Left ventricle myocardium inferior (tissue), 1 donor: ENCODE results near the gene CDK16. TPM values are rescaled to one million over a fixed set of nuclear protein-coding genes. Genes with fewer than 3 reads are reported as not detected.

ENCODE experiments used
- DNase-seq: peaks from one replicate; pipeline ENCODE4 v3.0.0-alpha.2; 2020
- H3K27ac ChIP-seq: fragments of 200-600 bp; replicated peaks from 2 replicates; pipeline ENCODE4 v1.8.0; 2021
- H3K27me3 ChIP-seq: fragments of 200-600 bp; 2 replicates; pipeline ENCODE4 v1.8.0; 2021; ENCODE audit warnings: low read depth
- H3K36me3 ChIP-seq: fragments of 200-600 bp; 2 replicates; pipeline ENCODE4 v1.8.0; 2021
- H3K4me1 ChIP-seq: fragments of 200-600 bp; 2 replicates; pipeline ENCODE4 v1.8.0; 2021
- H3K4me3 ChIP-seq: fragments of 200-600 bp; 2 replicates; pipeline ENCODE4 v1.8.0; 2021; ENCODE audit warnings: mild to moderate bottlenecking, moderate library complexity
- H3K9me3 ChIP-seq: fragments of 200-600 bp; replicated peaks from 2 replicates; pipeline ENCODE4 v1.8.0; 2021
- intact Hi-C: fragments of 100-400 bp; cut with micrococcal nuclease; formaldehyde crosslinking; loops from one replicate; pipeline ENCODE4 v1.11.0; 2022
- total RNA-seq: library from RNA; stranded (reverse); fragmentation: NEBNext Ultra II Directional; extraction: Animal tissue kit (Norgen Biotek cat#: 25700); gene quantifications from one replicate; pipeline ENCODE4 v1.2.1, GENCODE V29; 2021
- TF ChIP-seq, protein P1 (sequence below): fragments of 200-600 bp; IDR thresholded peaks from 2 replicates; pipeline ENCODE4 v1.8.0; 2021; ENCODE audit warnings: antibody characterized with exemption, mild to moderate bottlenecking, borderline replicate concordance
- donor health status: DM: no; HTN: yes; CAD: no; lungs with severe emphysema.

Gene CDK16
- total RNA-seq, 1 donor from 2014 or later, result 120 TPM

GRCh38 chrX:47221756-47222155 is 3.3 kb downstream of the CDK16 start:
- Histone ChIP-seq H3K27ac (no peak overlapping the region), H3K36me3 (peaks cover 34% of the 10 kb centered on the region), H3K4me1 (peaks cover 31% of the 10 kb centered on the region), H3K4me3 (no peak overlapping the region), H3K9me3 (no peaks in the 10 kb centered on the region), H3K27me3 (no peaks in the 10 kb centered on the region)
- TF ChIP-seq, protein P1, sequence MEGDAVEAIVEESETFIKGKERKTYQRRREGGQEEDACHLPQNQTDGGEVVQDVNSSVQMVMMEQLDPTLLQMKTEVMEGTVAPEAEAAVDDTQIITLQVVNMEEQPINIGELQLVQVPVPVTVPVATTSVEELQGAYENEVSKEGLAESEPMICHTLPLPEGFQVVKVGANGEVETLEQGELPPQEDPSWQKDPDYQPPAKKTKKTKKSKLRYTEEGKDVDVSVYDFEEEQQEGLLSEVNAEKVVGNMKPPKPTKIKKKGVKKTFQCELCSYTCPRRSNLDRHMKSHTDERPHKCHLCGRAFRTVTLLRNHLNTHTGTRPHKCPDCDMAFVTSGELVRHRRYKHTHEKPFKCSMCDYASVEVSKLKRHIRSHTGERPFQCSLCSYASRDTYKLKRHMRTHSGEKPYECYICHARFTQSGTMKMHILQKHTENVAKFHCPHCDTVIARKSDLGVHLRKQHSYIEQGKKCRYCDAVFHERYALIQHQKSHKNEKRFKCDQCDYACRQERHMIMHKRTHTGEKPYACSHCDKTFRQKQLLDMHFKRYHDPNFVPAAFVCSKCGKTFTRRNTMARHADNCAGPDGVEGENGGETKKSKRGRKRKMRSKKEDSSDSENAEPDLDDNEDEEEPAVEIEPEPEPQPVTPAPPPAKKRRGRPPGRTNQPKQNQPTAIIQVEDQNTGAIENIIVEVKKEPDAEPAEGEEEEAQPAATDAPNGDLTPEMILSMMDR, result no peak
- intact Hi-C loops, result no loop called here
- no peak for DNase-seq

DNA sequence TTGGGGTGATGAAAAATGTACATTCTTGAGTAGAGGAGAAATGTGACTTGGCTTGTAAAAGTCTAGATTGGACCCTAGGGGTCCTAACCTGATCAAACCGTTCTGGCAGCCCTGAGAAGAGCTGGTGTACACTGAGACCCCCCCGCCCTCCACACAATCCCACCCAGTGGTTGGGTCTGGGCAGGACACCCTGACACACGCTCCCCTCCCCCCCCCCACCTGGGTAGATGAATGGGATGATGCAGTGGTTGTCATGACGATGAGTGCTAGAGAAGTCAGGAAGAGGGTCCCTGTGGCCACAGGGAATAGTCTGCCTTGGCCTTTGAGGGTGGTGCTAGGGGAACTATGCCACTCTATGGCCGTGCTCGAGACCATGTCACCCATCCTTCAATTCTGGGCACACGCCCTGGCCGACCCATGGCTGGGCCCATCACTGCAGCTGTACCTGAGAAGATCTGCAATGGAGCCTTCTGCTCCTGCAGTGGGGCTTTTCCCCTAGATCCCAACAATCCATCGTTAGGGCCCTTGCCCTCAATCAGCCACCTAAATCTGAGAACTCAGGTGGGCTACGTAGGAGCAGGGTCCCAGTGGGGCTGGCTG is 4.4 kb downstream of the CDK16 start:
- H3K4me1 ChIP-seq, result peaks cover 24% of the 10 kb centered on the region
- H3K9me3 ChIP-seq, result no peaks in the 10 kb centered on the region
- DNase-seq, result no peak
- intact Hi-C loops, result no loop called here
- no peak overlapping the region for H3K4me3 ChIP-seq
- H3K27ac ChIP-seq, result no peak overlapping the region
- TF ChIP-seq, protein P1, result no peak
- H3K36me3 ChIP-seq, result peaks cover 37% of the 10 kb centered on the region
- no peaks in the 10 kb centered on the region for H3K27me3 ChIP-seq

DNA sequence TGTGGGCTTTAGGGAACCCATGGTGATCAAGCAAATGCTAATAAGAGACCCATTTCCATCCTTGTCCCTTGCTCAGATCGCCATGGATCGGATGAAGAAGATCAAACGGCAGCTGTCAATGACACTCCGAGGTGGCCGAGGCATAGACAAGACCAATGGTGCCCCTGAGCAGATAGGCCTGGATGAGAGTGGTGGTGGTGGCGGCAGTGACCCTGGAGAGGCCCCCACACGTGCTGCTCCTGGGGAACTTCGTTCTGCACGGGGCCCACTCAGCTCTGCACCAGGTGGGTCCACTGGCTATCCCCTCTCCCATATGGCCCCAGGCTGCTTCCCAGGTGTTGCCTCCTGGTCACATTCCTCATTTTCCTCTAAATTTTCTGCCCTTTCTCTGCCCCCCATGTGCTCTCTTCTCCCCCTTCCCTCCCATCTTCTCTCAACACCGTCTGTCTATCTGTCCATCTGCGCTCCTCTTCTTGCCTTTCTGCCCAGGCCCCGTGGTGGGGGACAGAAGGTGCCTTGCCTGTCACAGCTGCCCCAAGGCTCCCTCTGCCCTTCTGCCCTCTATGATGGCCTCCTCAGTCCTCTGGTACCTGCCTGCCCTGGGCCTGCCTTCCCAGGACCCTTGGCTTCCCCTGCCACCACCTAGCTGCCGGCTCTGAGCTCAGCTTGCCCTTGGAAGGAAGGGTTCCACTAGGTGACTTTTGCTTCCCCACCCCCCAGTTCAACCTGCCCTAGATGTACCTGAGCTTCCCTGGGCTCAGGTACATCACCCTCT is 5.2 kb downstream of the CDK16 start:
- intact Hi-C loops, result no loop called here
- Histone ChIP-seq H3K27me3 (no peaks in the 10 kb centered on the region), H3K27ac (no peak overlapping the region), H3K4me3 (no peak overlapping the region), H3K9me3 (no peaks in the 10 kb centered on the region), H3K4me1 (peaks cover 24% of the 10 kb centered on the region), H3K36me3 (peaks cover 43% of the 10 kb centered on the region)
- DNase-seq, result no peak
- TF ChIP-seq, protein P1, result no peak

DNA sequence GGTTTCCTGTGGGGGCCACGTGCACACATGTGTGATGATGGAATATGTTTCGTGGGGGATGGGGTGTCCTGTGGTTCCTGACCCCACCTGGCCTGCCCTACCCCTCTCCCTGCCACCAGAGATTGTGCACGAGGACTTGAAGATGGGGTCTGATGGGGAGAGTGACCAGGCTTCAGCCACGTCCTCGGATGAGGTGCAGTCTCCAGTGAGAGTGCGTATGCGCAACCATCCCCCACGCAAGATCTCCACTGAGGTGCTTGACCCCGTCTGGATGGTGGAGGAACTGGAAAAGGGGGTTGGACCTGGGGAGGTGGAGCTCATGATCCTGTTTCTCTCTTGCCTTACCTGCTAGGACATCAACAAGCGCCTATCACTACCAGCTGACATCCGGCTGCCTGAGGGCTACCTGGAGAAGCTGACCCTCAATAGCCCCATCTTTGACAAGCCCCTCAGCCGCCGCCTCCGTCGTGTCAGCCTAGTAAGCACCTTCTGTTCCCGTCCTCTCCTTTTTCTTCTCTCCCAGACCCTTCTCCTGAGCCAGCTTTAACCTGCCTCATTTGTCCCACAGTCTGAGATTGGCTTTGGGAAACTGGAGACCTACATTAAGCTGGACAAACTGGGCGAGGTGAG is 5.9 kb downstream of the CDK16 start:
- no peak overlapping the region for H3K27ac ChIP-seq
- H3K9me3 ChIP-seq, result no peaks in the 10 kb centered on the region
- H3K4me3 ChIP-seq, result no peak overlapping the region
- intact Hi-C loops, result no loop called here
- no peaks in the 10 kb centered on the region for H3K27me3 ChIP-seq
- TF ChIP-seq, protein P1, result no peak
- peaks cover 24% of the 10 kb centered on the region for H3K4me1 ChIP-seq
- peaks cover 50% of the 10 kb centered on the region for H3K36me3 ChIP-seq
- DNase-seq, result no peak

GRCh38 chrX:47224896-47225290 is 6.4 kb downstream of the CDK16 start:
- no peak for DNase-seq
- Histone ChIP-seq H3K27ac (no peak overlapping the region), H3K4me3 (no peak overlapping the region), H3K4me1 (peaks cover 19% of the 10 kb centered on the region), H3K36me3 (peaks cover 51% of the 10 kb centered on the region), H3K27me3 (no peaks in the 10 kb centered on the region), H3K9me3 (no peaks in the 10 kb centered on the region)
- intact Hi-C loops, result no loop called here
- TF ChIP-seq, protein P1, result no peak
